LNCaP clone FGC (cell line): ENCODE measurements around the gene ATP8A2.

Experiments used
- DNase-seq: peaks from one replicate; pipeline ENCODE4 v3.0.0-alpha.2; 2011; ENCODE audit warnings: low read depth
- H3K4me3 ChIP-seq: 2 replicates; pipeline ENCODE4 v1.5.1; 2011; ENCODE audit warnings: mild to moderate bottlenecking, low read depth, low read length, control low read depth
- CTCF ChIP-seq: IDR thresholded peaks from 2 replicates; pipeline ENCODE4 v1.5.1; 2012; ENCODE audit warnings: mild to moderate bottlenecking; ENCODE audit not compliant: control insufficient read depth, insufficient read depth; ENCODE audit errors: extremely low read depth

Gene ATP8A2

GRCh38 chr13:25371158-25371874 is 458 bp upstream of the ATP8A2 start:
- no peak for TF ChIP-seq CTCF
- H3K4me3 ChIP-seq: no peak overlapping the region
- no peak for DNase-seq

DNA sequence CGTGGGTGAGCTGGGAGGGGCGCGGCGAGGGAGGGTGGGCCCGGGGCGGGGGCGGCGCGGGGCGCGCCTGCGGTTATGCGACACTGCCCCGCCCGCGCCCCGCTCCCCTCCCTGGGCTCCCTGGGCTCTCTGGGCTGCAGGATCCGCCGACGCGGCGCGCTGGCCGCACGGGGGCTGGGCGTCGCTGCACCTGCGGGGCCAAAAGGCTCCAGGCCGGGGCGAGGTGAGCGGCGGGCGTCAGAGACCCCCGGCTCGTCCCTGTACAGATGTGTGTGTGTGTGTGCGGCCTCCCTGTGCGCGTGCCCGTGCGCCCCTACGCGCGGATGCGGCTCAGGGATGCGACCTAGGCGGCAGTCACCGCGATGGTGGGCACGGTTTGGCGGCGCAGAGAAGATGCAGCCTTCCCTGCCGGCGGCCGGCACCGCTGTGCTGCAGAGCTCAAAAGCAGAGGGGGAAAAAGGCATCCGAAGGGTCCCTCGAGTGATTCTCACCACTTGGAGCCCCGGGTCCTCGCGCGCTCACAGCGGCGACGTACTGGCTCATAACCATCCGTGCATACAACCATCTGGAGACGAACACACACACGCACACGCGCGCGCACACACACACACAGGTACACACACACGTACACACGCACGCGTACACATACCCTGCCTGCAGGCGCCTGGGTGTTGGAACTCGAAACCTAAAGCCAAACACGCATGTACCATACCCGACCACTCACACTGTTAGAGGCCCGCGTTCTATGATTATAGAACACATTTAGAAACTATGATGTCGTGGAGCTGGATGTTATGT is 709 bp downstream of the ATP8A2 start:
- DNase-seq: no peak
- no peak overlapping the region for H3K4me3 ChIP-seq

GRCh38 chr13:25375727-25376358 is 4.1 kb downstream of the ATP8A2 start:
- H3K4me3 ChIP-seq: no peak overlapping the region
- peak; percentile 56 for TF ChIP-seq CTCF
- DNase-seq: peak; percentile 4

More for the DNA sequence above, 709 bp downstream of the ATP8A2 start:
- no peak for TF ChIP-seq CTCF

GRCh38 chr13:25377244-25377962 is 5.6 kb downstream of the ATP8A2 start:
- no peak overlapping the region for H3K4me3 ChIP-seq
- DNase-seq: no peak
- TF ChIP-seq CTCF: no peak

DNA sequence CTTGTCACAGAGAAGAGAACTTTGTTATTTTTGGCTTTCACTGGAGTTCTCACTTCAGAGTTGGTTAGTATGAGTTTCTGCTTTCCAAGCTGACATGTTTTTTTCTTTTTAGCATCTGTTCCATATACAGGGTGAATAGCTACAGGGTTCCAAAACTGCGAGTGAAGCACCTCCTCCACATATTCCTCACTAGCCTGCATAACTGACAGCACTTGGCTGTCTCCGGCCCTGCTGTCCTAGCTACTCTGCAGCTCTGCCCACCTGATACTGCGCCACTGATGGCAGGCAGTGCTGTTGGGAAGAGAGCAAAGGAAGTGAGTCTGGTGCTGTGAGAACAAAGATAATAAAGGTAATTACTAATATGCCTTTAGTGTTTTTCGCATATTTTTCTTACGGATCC is 6.8 kb downstream of the ATP8A2 start:
- DNase-seq: no peak
- H3K4me3 ChIP-seq: no peak overlapping the region
- no peak for TF ChIP-seq CTCF

- H3K4me3 ChIP-seq: no peak overlapping the region
- no peak for DNase-seq
- no peak for TF ChIP-seq CTCF
Measured at GRCh38 chr13:25379011-25379410, 7.2 kb downstream of the ATP8A2 start.
